ENCODE measurements around the gene STRN3. TPM values are rescaled to one million over a fixed set of nuclear protein-coding genes. Genes with fewer than 3 reads are reported as not detected.

Gene STRN3
- total and polyA plus RNA-seq, 10 of the 15 experiments (the other 5 are each of a cell fraction or from before 2014, with no cell fraction given), result 7.8 to 27.9 (median 14.1) TPM

DNA sequence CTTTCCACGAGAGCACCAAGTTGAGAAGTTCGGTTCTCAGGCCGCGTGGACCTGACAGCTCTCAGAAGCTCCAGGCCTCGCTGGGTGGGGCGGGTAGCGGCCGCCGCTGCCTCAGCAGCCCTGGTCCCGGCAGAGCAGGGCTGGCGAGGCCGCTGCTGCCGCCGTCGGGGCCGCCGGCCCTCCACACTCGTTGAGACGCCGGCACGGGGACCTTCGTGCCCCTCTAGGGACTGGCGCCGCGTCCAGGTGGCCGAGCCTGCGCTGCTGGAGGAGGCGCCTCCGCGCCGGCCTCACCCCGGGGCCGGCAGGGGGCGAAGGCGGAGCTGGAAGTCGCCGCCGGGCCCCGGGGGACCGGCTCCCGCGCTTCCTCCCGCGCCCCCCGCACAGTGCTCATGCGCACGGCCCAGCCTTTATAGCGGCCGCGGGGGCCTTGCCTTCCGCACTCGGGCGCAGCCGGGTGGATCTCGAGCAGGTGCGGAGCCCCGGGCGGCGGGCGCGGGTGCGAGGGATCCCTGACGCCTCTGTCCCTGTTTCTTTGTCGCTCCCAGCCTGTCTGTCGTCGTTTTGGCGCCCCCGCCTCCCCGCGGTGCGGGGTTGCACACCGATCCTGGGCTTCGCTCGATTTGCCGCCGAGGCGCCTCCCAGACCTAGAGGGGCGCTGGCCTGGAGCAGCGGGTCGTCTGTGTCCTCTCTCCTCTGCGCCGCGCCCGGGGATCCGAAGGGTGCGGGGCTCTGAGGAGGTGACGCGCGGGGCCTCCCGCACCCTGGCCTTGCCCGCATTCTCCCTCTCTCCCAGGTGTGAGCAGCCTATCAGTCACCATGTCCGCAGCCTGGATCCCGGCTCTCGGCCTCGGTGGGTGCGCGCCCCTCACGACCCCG lies 151.8 kb downstream of the STRN3 start, which contains the start of gene COCH (continued):
- TF ChIP-seq SIX5 (IDR thresholded peaks at IDR 0.05; ENCODE audit: low read depth, low read length, severe bottlenecking) (no peak), YBX1 (IDR thresholded peaks at IDR 0.05) (no peak), NR2F1 (conservative IDR thresholded peaks at IDR 0.05) (peak; percentile 63; the same call in 1 of the 2 replicates), ZBED1 (IDR thresholded peaks at IDR 0.05; ENCODE audit: borderline replicate concordance) (no peak), BHLHE40 (IDR thresholded peaks at IDR 0.05; ENCODE audit: borderline replicate concordance in 1 of 2, low read depth in 2 of 2, low read length in 1 of 2) (peak; percentile 28 to 29; a peak in 2 of 4 replicates), SIN3A (IDR thresholded peaks at IDR 0.05; ENCODE audit: low read depth, low read length) (no peak), BCL11A (IDR thresholded peaks at IDR 0.05; ENCODE audit: low read depth, low read length) (no peak), NFYA (IDR thresholded peaks at IDR 0.05; ENCODE audit: borderline replicate concordance, low read depth, low read length) (no peak), ZNF274 (IDR thresholded peaks at IDR 0.05; ENCODE audit: insufficient read depth, insufficient read length) (no peak), TARDBP (IDR thresholded peaks at IDR 0.05; ENCODE audit: borderline replicate concordance) (no peak), CHD4 (IDR thresholded peaks at IDR 0.05) (no peak), RAD51 (IDR thresholded peaks at IDR 0.05) (no peak), SP1 (IDR thresholded peaks at IDR 0.05; ENCODE audit: low read depth, low read length) (no peak), IRF5 (IDR thresholded peaks at IDR 0.05; ENCODE audit: borderline replicate concordance) (no peak), STAT3 (IDR thresholded peaks at IDR 0.05; ENCODE audit: low read depth, low read length) (no peak), SUZ12 (IDR thresholded peaks at IDR 0.05; ENCODE audit: unreplicated experiment) (no peak), ZNF207 (IDR thresholded peaks at IDR 0.05; ENCODE audit: borderline replicate concordance) (0 out of 2 replicates have a peak, but pooled peaks have one; percentile 59), SUPT20H (IDR thresholded peaks at IDR 0.05; ENCODE audit: borderline replicate concordance, control insufficient read depth, low read depth, low read length) (no peak), MYB (IDR thresholded peaks at IDR 0.05; ENCODE audit: borderline replicate concordance, low read depth, low read length) (no peak), DPF2 (IDR thresholded peaks at IDR 0.05) (peak; percentile 42; the same call in 1 of the 2 replicates), POLR2A (IDR thresholded peaks at IDR 0.05; ENCODE audit: low read depth, low read length) (peak; percentile 80), JUND (IDR thresholded peaks at IDR 0.05; ENCODE audit: low read depth, low read length) (no peak), POLR2AphosphoS5 (IDR thresholded peaks at IDR 0.05; ENCODE audit: low read length) (no peak), MTA2 (IDR thresholded peaks at IDR 0.05; ENCODE audit: low read depth) (no peak)
- TF ChIP-seq, protein P1, sequence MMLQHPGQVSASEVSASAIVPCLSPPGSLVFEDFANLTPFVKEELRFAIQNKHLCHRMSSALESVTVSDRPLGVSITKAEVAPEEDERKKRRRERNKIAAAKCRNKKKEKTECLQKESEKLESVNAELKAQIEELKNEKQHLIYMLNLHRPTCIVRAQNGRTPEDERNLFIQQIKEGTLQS (IDR thresholded peaks at IDR 0.05; ENCODE audit: borderline replicate concordance, extremely low read depth, low read depth, low read length), result no peak
- TF ChIP-seq, protein P2, sequence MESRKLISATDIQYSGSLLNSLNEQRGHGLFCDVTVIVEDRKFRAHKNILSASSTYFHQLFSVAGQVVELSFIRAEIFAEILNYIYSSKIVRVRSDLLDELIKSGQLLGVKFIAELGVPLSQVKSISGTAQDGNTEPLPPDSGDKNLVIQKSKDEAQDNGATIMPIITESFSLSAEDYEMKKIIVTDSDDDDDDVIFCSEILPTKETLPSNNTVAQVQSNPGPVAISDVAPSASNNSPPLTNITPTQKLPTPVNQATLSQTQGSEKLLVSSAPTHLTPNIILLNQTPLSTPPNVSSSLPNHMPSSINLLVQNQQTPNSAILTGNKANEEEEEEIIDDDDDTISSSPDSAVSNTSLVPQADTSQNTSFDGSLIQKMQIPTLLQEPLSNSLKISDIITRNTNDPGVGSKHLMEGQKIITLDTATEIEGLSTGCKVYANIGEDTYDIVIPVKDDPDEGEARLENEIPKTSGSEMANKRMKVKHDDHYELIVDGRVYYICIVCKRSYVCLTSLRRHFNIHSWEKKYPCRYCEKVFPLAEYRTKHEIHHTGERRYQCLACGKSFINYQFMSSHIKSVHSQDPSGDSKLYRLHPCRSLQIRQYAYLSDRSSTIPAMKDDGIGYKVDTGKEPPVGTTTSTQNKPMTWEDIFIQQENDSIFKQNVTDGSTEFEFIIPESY (IDR thresholded peaks at IDR 0.05), result no peak
